ENCODE data around the gene NHERF1.

The NHERF1 gene

DNA sequence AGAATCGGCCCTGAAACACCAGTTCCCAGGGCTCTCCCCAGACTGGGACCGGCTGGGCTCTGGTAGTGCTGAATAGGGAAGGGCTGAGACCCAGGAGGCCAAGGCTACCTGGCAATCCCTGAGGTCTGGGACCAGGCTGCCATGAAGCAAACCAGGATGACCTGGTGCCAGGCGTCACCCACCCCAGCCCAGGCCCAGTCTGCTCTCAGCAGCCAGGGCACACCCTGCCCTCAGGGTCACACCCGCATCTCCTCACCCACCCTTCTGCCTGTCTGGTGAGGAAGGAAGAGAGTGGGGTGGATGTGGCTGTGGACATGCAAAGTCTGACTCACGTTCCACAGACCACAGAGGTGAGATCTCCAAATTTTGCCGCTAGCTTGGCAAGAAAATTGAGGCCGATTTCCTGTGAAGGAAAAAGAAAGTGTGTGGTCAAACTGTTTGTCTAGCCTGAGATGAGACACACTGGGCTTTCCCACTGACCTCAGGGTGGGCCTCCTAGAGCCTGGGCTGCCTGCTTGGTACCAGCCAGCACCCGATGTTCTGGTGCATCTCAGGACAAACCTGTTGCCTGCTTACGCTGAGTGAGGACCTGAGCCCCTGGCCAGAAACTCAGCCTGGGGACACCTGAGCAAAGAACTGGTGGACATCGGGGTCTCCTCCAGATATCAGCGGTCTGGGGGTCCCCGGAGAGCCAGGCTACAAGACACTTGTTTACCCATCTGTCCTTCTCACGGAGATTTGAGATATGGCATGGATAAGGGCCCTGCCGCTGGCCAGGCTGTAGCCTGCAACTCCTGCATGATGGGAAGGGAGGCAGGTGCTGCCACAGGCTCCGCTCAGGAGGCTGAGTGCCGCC is 17.7 kb upstream of the NHERF1 start:
- H3K9me2 ChIP-seq (replicated peaks; ENCODE audit: insufficient read depth, low read length), result no peaks in the 10 kb centered on the region
- peaks cover 11% of the 10 kb centered on the region; the same call in 1 of the 2 replicates for H3K9me3 ChIP-seq (ENCODE audit: insufficient read depth, low read length)
- no peak overlapping the region for H3K4me3 ChIP-seq (ENCODE audit: insufficient read depth, low read length, poor library complexity, severe bottlenecking)
- no peak overlapping the region for H3K4me2 ChIP-seq (ENCODE audit: low read depth, low read length, poor library complexity, severe bottlenecking)
- no peaks in the 10 kb centered on the region for H3F3A ChIP-seq (ENCODE audit: insufficient read depth)
- TF ChIP-seq CTCF (IDR thresholded peaks at IDR 0.05; ENCODE audit: insufficient read depth, low read length, poor library complexity, severe bottlenecking), result no peak
- TF ChIP-seq EZH2phosphoT487 (conservative IDR thresholded peaks at IDR 0.05; ENCODE audit: low read length), result no peak
- H3K36me3 ChIP-seq (ENCODE audit: low read length), result no peaks in the 10 kb centered on the region
- no peak overlapping the region for H3K9ac ChIP-seq (ENCODE audit: low read length)
- no peak overlapping the region for H2AFZ ChIP-seq (ENCODE audit: low read depth, low read length, severe bottlenecking)
- no peaks in the 10 kb centered on the region for H3K27me3 ChIP-seq (ENCODE audit: low read length)
- no peak overlapping the region for H3K27ac ChIP-seq (ENCODE audit: low read depth, low read length)
- no peaks in the 10 kb centered on the region for H4K20me1 ChIP-seq (ENCODE audit: low read depth, low read length)
- no peaks in the 10 kb centered on the region for H3K79me2 ChIP-seq (ENCODE audit: insufficient read depth, low read length)

GRCh38 chr17:74731347-74731605 is 17.2 kb upstream of the NHERF1 start:
- H3K36me3 ChIP-seq (ENCODE audit: low read length), result no peaks in the 10 kb centered on the region
- H3K4me2 ChIP-seq (ENCODE audit: low read depth, low read length, poor library complexity, severe bottlenecking), result no peak overlapping the region
- no peak overlapping the region for H3K9ac ChIP-seq (ENCODE audit: low read length)
- TF ChIP-seq EZH2phosphoT487 (conservative IDR thresholded peaks at IDR 0.05; ENCODE audit: low read length) (no peak), CTCF (IDR thresholded peaks at IDR 0.05; ENCODE audit: insufficient read depth, low read length, poor library complexity, severe bottlenecking) (no peak)
- H3K27me3 ChIP-seq (ENCODE audit: low read length), result no peaks in the 10 kb centered on the region
- H3K4me3 ChIP-seq (ENCODE audit: insufficient read depth, low read length, poor library complexity, severe bottlenecking), result no peak overlapping the region
- H3K27ac ChIP-seq (ENCODE audit: low read depth, low read length), result no peak overlapping the region
- H4K20me1 ChIP-seq (ENCODE audit: low read depth, low read length), result no peaks in the 10 kb centered on the region
- H3K9me2 ChIP-seq (replicated peaks; ENCODE audit: insufficient read depth, low read length), result no peaks in the 10 kb centered on the region
- H3F3A ChIP-seq (ENCODE audit: insufficient read depth), result no peaks in the 10 kb centered on the region
- H3K9me3 ChIP-seq (ENCODE audit: insufficient read depth, low read length), result peaks cover 11% of the 10 kb centered on the region; the same call in 1 of the 2 replicates
- no peak overlapping the region for H2AFZ ChIP-seq (ENCODE audit: low read depth, low read length, severe bottlenecking)
- H3K79me2 ChIP-seq (ENCODE audit: insufficient read depth, low read length), result no peaks in the 10 kb centered on the region

GRCh38 chr17:74732042-74732867 is 16.2 kb upstream of the NHERF1 start:
- no peaks in the 10 kb centered on the region for H3K79me2 ChIP-seq (ENCODE audit: insufficient read depth, low read length)
- H3K27me3 ChIP-seq (ENCODE audit: low read length), result no peaks in the 10 kb centered on the region
- H4K20me1 ChIP-seq (ENCODE audit: low read depth, low read length), result no peaks in the 10 kb centered on the region
- H3K9ac ChIP-seq (ENCODE audit: low read length), result no peak overlapping the region
- H3K9me2 ChIP-seq (replicated peaks; ENCODE audit: insufficient read depth, low read length), result no peaks in the 10 kb centered on the region
- no peaks in the 10 kb centered on the region for H3F3A ChIP-seq (ENCODE audit: insufficient read depth)
- H3K4me3 ChIP-seq (ENCODE audit: insufficient read depth, low read length, poor library complexity, severe bottlenecking), result no peak overlapping the region
- H3K9me3 ChIP-seq (ENCODE audit: insufficient read depth, low read length), result peaks cover 11% of the 10 kb centered on the region; the same call in 1 of the 2 replicates
- H3K36me3 ChIP-seq (ENCODE audit: low read length), result no peaks in the 10 kb centered on the region
- H3K4me2 ChIP-seq (ENCODE audit: low read depth, low read length, poor library complexity, severe bottlenecking), result no peak overlapping the region
- no peak overlapping the region for H2AFZ ChIP-seq (ENCODE audit: low read depth, low read length, severe bottlenecking)
- TF ChIP-seq CTCF (IDR thresholded peaks at IDR 0.05; ENCODE audit: insufficient read depth, low read length, poor library complexity, severe bottlenecking) (no peak), EZH2phosphoT487 (conservative IDR thresholded peaks at IDR 0.05; ENCODE audit: low read length) (no peak)
- H3K27ac ChIP-seq (ENCODE audit: low read depth, low read length), result no peak overlapping the region
